ENCODE data around the gene ARAP1.

Gene ARAP1

DNA sequence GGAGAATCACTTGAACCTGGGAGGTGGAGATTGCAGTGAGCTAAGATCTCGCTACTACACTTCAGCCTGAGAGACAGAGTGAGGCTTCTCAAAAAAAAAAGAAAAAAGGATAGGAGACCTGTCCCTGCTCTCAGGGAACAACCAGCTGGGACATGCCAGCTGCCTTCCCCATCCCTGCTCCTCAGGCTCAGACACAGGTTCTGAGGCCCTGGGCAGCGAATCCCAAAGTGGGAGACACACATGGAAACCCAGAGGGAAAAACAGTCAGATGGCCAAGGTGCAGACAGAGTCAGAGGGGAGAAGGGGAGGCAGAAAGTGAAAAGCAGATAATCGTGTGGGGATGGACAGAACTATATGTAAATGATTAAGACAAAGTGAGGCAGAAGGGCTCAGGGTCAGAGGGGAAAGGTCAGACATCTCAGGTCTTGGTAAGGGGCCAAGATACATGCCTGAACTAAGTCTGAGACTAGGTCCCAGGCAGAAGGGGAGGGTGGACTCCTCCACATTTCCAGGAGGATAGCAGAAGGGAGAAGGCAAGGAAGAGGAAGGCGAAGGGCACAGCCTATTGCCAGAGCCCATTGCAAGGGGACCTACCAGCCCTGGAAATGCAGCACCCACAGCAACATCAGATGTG lies 27.4 kb upstream of the ARAP1 start:
- no peak for DNase-seq

- DNase-seq: no peak
Measured at GRCh38 chr11:72778535-72779494, 26.6 kb upstream of the ARAP1 start.

GRCh38 chr11:72777755-72778278 lies 25.6 kb upstream of the ARAP1 start:
- DNase-seq: no peak

DNA sequence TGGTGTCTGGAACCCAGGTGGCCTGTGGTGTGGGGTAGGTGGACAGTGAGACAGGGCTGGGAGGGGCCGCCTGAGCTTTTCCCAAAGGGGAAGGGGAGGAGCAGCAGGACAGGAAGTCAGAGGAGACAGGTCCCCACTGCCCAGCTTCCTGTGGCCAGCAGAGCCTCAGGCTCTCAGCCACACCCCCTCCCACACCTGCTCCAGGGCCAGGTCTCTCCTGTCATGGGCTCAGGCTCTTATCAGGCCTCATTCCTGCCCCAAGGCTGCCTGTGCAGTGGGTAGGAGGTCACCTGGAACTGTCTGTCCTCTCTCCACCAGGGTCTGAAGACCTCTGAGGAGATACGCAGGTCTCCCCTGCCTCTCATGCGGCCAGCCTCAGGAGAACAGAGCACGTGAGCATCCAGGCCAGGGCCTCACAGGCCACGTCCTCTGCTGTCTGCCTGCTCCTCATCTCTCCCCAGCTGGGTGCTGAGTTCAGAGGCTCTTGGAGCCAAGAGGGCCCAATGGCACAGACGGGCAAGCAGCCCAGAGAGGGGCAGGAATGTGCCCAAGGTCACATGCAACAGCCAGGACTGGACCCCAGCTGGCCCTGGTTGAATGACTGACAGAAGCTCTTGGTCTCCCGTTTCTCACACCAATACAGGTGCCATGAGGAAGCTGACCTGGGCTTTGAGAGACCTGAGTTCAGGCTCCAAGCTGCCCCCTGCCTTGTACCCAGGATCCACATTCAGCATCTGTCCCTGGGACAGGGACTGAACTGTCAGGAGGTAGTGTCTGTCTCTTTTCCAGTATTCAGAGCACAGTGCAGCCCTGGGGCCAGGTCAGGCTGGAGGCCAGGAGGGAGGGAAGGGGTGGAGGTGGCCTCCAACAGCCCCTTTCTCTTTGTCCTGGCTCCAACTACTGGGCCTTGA lies 24.9 kb upstream of the ARAP1 start:
- DNase-seq: no peak

DNA sequence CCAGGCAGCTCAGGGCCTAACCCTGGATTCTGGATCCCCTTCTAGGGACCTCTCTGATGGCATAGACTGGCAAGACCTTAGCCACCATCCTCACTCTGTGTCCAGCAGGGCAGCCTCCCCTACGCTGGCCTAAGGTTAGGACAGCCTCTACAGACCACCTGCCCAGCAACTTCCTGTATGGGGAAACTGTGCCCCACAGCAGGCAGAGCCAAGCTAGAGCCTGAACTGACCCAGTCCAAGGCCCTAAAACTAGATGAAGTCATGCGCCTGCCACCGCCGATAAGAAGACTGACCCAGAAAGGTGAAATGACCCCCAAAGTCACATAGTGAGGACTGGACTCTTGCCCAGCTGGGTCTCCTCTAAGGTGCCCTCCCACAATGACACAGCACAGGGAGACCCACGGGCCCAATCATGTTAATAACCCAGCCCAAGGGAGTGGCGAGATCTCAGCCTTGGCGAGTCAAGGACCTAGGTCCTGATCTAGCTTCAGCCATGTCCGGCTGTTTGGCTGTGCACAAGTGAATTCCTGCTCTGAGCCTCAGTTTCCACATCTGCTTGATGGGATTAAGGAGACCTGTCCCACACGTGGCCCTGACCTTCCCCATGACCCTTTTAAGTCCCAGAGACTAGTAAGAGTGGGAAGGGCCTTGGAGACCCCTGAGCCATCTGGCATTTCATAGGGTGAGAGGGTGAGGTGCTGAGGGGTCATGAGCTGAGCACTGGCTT lies 24.1 kb upstream of the ARAP1 start:
- DNase-seq: no peak

DNA sequence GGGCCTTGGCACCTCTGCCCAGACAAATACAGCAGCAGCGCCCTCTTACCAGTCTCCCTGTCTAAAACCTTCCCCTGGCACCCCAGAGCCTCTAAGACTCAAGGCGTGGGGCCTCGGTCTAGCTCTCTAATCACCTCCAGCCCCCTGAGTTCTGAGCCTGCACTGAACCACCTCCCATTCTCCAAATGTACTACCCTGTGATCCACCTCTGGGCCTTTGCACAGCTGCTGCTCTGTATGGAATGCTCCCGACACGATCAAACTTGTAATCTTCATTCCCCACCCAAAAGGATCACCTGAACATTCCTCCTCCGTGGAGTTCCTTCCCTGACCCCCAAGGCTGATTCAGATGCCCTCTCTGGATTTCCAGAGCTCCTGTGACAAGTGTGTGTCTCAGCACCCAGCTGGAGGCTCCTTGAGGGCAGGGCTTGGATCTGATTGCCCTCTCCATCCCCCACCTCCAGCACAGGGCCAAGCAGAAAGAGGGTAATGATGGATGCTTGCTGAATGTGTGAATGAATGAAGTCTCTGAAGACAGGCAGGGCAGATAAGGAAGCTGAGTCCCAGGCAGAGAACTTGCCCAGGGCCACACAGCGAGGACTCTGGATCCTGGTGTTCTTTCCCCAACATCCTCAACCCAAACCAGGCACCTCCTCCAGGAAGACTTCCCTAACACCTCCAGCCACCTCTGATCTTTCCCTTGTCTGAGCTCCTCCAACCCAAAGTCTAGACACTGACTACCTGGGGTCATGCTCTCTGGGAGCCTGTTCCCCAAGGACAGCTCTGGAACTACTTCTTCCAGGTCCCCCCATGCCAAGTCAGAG lies 23.3 kb upstream of the ARAP1 start:
- no peak for DNase-seq

DNA sequence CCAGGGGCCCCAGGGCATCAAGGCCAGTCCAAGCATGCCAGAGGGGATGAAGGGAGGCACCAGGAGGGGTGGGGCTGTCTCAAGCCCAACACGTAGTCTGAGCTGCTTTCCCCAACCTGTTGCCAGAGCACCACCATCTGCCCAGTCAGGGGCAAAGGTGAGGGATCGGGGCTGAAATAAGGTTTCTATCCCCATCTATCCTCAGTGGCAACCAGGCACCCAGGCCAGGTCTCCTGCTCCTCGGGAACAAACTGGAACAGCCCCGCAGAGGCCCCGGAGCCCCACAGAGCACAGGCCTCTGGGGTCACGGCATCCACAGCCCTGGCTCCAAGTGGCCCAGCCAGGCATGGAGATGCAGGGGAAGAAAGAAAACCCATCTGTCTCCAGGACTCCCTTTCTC lies 22.3 kb upstream of the ARAP1 start:
- DNase-seq: no peak

GRCh38 chr11:72773696-72774095 lies 21.5 kb upstream of the ARAP1 start:
- DNase-seq: no peak

GRCh38 chr11:72773291-72773690 lies 21.1 kb upstream of the ARAP1 start:
- DNase-seq: no peak

- DNase-seq: no peak
Measured at GRCh38 chr11:72772059-72772458, 19.9 kb upstream of the ARAP1 start.

- DNase-seq: no peak
Measured at GRCh38 chr11:72771507-72771906, 19.3 kb upstream of the ARAP1 start.

- no peak for DNase-seq
Measured at GRCh38 chr11:72770799-72771198, 18.6 kb upstream of the ARAP1 start.

- DNase-seq: no peak
Measured at GRCh38 chr11:72769680-72770079, 17.5 kb upstream of the ARAP1 start.

DNA sequence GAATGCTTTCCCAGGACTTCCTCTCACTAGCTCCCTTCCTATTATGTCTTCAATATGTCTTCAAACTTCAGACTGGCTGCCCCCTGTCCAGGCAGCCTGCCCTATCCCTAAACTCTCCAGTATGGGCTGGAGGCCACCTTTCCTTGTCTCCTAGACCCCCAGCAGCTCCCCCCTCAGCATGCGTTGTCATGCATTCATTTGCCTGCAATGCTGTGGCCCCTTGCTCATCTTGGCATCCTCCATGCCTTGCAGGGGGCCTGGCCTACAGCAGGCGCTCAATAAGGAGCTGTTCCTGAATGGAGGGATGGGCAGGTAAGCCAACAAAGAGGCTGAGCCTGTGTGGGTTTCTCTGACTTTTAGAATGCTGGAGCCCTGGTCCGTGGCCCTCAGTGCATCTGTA lies 16.4 kb upstream of the ARAP1 start:
- DNase-seq: no peak

- DNase-seq: no peak
Measured at GRCh38 chr11:72767203-72768062, 15.2 kb upstream of the ARAP1 start.

DNA sequence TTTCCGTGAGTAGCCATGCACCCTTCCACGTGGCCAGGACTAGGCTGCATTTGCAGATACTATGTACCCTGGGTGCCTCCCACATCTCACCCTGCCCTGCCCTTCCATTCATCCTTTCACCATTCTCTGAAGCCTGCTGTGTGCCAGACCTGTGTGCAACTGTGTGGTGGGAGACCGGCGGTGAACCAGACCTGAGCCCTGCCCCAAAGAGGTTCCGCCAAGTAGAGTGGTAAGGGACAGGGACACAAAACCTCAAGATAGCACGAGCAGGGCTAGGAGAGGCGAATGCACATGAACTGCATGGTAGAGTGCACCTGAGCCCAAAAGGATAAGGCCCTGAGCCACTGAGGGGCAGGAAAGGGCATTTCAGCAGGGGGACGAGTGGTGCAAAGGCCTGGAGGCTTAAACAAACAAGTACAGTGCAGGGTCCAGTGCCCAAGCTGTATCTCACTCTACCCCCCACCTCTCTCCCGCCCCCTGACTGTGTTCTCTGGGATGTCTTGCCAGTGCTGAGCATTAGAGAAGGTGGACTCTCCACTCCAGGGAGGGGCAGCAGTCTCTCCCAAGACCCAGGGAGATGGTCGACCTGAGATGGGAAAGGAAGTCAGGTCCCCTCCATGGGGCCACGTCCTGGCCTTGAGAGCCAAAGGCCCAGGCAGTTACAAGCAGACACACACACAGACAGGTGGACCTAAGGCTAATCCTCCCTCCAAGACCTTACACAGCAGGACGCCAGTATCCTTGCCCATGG lies 14.1 kb upstream of the ARAP1 start:
- no peak for DNase-seq

DNA sequence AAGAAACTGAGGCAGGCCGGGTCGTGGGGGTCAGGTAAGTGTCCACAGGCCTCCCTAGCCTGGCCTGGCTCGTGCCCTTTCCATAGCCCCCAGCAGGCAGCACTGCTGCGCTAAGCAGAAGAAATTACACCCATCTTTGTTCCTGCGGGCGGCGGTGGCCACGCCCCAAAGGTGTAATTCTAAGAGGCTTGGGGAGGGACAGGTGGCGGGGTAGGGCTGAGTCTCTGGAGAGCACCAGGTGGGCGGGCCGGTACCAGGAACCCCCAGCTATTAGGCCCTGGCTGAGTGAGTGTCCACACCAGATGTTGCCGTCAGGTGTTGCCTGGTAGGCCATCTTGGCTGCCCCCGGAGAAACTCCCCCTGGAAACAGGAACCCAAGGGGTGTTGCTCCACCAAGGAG lies 12.3 kb upstream of the ARAP1 start:
- no peak for DNase-seq

GRCh38 chr11:72763823-72764222 lies 11.6 kb upstream of the ARAP1 start:
- DNase-seq: no peak

GRCh38 chr11:72762641-72763304 lies 10.6 kb upstream of the ARAP1 start:
- DNase-seq: no peak
